C1 segment of cervical spinal cord (tissue), 14 donors: ENCODE measurements around the gene MLYCD.
A peak's percentile ranks its signal among the peaks of the same experiment; 100 is the strongest.
"Not testable (repeated sequence)": the region's sequence is repeated elsewhere in the genome, so short reads cannot be mapped to it uniquely, and the experiment has no call there.

Experiments
- DNase-seq, 14 donors: peaks; one replicate each; lab custom pipeline; 2025; lab: John Stamatoyannopoulos, UW

MLYCD gene

DNA sequence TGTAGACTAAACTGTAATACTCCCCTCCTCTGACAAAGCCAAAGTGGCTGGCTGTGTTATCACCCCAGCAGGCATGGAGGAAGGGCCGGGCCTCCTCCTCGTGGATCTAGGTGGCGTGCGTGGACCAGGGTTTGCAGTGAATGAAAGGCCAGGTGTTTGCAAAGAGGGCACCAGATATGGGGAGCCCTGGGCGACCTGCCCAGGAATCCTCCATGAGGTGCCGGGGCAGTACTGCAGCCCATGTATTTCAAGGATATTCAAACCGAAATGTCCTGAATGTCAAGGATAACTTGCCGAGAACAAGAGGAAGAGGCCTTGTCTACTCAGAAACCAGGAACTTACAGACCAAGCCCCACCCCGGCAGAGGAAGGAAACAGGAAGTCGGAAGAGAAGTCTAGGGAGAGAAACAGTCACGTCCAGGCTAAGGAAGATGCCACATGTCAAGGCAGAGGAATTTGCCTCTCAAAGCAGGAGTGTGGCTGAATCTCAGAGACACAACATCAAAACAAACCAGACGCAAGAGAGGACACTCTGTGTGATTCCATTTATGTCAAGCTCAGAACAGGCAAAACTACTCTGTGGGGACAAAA is 40.4 kb downstream of the MLYCD start:
- DNase-seq, result no peak

DNA sequence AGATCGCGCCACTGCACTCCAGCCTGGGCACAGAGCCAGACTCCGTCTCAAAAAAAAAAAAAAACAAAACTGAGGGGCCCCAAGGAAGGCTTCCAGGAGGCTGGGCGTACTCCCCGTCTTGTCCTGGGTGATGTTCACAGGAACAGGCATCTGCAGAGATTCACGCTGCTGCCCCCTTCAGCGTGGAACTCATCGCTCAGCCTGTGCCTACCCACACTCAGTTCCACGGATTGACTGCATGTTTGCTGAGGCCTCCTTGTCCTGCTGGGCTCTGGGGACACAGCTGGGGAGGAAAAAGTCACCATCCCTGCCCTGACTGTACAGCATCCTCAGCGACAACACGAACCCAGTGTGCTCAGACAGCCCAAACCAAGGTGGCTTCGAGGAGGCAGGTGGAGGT is 41.2 kb downstream of the MLYCD start:
- DNase-seq, result no peak

DNA sequence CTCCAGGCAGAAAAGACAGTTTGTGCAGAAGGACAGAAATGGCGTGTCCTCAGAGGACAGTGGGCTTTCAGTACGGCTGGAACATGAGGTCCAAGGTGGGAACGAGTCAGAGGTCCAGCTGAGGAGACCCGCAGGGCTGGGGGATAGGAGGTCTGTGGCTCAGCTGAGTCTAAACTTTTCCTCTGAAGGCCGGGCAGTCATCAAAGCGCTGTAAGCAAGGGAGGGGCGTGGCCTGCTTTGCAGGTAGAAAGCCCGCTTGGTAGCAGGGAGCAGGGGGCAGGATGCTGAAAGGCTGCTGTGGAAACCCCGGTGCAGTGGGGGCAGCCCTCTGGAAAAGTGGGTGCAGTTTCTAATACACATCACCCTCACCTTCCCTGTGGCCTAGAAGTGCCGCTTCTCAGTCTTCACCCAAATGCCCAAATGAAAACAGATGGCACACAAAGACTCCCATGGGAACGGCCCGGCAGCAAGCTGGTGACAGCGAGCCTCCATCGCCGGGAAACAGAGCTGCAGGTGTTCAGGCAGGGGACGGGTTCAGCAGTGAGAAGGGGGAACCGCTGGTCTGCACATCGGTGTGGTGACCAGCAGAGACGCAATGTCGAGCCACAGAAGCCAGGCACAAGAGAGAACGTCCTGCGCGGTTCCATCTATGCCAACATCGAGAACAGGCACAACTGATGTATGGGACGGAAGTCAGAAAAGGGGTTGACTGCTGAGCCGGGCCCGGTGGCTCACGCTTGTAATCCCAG is 41.9 kb downstream of the MLYCD start:
- no peak for DNase-seq

DNA sequence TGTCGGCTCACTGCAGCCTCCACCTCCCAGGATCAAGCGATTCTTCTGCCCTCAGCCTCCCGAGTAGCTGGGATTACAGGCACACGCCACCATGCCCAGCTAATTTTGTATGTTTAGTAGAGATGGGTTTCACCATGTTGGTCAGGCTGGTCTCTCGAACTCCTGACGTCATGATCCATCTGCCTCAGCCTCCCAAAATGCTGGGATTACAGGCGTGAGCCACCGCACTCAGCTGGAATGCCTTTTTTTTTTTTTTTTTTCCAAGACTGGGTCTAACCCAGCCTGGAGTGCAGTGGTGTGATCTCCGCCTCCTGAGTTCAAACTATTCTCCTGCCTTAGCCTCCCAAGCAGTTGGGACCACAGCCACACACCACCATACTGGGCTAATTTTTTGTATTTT is 42.6 kb downstream of the MLYCD start:
- not testable (repeated sequence) for DNase-seq

DNA sequence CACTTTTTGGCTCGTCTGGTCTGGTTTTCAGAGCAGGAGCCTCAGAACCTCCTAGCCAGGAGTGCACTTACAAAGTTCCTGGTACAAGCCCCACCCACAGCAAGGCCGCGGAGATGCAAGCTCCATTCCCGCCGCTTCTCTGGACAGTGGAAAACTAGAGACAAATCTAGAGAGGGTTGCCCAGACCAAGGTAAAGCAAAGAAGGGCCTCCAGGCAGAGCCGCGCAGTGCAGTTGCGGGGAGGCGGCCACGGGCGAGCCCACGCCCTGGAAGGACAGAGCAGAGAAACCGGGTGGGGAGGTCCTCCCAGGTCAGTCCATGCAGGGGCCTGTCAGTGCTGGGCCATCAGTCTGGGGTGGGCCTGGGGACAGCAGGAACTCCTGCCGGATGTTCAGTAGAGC is 43.2 kb downstream of the MLYCD start:
- DNase-seq, result no peak

DNA sequence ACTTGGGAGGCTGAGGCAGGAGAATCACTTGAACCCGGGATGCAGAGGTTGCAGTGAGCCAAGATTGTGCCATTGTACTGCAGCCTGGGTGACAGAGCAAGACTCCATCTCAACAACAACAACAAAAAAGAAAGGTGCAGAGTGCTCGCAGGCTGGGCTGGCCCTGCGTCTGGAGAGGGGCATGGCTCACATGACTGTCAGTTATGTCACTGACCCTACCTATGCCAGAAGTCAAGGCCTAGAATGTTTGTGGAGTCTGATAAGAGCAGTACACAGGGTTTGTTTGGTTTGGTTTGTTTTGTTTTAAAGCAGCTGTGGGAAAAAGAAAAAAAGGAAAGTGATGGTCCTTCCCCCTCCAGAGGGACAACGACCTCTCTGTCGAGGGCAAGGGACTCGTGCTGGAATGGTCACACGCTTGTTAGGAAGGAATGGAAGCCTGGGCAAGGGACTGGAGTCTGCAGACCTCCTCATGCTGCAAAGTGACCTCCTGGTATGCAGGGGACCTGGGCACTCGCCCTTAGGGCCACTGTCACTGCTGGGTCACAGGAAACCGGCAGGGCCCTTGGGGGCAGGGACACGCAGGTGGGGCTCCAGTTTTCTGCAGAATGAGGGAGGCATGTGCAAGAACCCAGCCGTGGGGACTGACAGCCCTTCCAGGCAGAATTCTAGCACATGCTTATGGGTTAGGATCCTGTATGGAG is 44.0 kb downstream of the MLYCD start:
- no peak for DNase-seq

GRCh38 chr16:83943516-83944050 is 44.7 kb downstream of the MLYCD start:
- DNase-seq, result no peak

DNA sequence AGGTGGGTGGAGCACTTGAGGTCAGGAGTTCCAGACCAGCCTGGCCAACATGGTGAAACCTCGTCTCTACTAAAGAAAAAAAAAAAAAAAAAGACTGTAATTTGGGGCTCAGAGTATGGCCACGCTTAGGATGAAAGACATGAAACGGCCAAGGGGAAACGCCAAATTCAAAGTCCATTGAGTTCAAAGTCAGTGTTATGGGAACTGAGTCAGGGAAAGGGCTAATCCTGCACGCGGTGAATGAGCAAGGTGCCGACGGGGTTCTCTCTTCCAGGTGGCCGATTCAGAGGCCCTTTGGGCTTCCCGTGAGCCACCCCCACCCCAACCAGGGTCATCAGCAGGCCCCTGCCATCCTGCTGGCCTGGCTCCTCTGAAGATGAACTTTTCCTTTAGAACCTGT is 46.7 kb downstream of the MLYCD start:
- no peak for DNase-seq

- DNase-seq, result no peak
Observed at GRCh38 chr16:83946154-83946780, 47.4 kb downstream of the MLYCD start.

- DNase-seq, result no peak
Observed at GRCh38 chr16:83946781-83947566, 48.1 kb downstream of the MLYCD start.

DNA sequence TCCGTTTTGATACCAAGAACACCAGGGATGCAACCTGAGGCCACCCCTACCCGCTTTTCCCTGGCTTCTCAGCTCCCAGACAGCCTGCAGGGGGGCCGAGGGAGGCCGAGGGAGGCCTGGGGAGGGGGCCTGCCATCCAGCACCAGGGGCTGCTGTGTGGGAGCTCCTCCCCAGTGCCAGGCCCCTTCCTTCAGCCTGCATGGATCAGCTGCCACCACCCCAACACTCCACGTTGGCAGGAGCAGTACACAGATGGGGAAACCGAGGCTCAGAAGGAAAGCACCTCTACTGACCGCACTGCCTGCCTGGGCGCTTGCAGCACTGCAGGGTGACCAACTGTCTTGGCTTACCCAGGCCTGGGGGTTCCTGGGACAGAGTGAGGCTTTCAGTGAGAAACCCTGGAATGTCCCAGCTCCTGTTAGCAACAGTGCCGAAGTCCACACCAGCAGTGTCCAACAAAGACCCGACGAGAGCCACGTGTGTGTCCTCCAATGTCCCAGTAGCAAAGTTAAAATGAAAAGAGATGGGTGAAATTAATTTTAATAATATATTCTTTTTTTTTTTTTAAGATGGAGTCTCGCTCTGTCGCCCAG is 48.8 kb downstream of the MLYCD start:
- DNase-seq, result no peak

DNA sequence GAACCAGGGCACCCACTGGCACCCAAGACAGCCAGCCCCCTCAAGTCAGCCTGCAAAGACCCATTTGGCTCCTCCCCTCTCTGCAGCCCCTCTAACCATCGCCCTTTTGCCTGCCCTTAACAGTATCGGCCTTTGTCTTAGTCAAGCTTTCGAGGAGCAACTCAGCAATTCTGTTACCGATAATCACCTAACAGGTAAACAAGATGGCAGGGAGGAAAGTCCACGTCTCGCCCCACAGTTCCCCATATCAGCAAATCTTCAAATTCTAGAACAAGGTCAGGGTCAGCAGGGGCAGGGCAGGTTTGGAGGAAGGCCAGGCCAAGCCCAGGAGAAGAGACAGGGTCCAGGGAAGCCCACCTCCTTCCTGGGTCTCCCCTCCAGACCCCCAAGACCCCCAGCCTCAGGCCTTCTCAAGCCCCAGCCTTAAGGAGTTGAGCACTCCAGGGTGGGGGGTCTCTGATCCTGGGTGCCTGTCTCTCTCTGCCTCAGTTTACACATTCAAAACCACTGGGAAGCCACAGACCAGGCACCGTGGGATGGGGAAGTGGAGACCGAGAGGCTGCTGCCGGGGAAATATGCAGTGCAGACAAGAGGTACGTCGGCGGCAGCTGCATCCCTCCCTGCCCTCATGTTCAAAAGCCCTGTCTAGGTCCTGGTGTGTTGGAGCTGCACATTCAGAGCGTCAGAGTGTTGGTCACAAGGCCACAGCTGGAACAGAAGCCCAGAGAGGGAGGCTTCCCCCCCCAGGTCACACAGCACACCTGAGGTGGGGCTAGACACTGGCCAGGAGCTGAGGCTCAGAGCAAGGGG is 50.2 kb downstream of the MLYCD start:
- no peak for DNase-seq

DNA sequence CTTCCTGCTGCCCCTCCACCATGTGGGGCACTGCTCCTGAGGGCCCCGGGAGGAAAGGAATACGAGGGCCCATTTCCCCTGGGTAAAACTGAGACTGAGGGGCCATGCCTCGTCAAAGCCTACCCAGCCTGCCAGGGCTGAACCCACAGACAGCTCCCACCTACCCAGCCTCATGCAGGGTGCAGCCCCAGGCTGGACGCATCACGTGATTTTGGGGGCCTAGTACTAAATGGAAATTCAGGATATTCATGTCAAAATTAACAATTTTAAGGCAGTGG is 50.7 kb downstream of the MLYCD start:
- no peak for DNase-seq

DNA sequence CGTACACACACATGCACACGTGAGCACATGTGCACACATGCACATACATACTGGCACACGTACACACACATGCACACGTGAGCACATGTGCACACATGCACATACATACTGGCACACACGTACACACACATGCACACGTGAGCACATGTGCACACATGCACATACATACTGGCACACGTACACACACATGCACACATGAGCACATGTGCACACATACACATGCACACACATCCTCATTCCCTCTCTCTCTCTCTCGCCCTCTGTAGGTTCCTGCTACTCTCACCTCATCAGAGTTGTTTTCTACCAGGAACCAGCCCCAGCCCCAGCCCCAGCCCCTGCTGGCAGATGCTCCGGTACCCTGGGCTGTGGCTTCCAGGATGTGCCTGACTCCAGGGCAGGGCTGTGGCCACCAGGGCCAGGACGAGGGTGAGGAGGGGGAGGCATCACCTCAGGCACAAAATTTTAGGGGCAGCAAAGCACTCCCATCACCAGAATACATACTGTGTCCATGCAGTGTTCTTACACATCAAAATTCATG is 52.0 kb downstream of the MLYCD start:
- DNase-seq, result not testable (repeated sequence)

DNA sequence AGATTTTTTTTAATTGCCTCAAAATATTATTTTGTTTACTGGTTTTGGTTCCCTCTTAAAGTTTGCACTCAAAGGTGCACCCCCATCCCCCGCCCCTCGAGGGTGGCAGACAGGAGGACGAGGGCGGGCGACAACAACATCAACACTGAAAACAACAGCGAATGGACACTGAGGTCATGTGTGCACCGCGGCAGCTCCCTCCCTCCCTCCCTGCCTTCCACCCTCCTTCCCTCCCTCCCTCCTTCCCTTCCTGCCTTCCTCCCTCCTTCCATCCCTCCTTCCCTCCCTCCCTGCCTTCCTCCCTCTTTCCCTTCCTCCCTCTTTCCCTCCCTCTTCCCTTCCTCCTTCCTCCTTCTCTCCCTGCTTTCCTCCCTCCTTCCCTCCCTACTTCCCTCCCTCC is 52.6 kb downstream of the MLYCD start:
- no peak for DNase-seq

DNA sequence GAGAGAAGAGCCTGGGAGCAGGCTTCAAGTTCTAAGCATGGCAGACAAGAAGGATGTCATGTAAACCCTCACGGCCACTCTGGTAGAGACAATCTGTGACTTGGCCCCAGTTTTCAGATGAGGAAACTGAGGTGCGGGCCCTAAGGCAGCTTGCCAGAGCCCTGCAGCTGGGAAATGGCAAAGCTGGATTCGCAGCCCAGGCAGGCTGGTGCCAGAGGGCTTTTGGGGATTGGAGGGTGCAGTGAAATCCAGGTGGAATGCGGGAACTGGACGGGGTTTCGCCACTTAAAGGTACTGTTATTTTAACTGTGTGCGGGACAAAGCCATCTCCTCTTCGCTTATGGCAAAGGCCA is 53.6 kb downstream of the MLYCD start:
- DNase-seq, result no peak

DNA sequence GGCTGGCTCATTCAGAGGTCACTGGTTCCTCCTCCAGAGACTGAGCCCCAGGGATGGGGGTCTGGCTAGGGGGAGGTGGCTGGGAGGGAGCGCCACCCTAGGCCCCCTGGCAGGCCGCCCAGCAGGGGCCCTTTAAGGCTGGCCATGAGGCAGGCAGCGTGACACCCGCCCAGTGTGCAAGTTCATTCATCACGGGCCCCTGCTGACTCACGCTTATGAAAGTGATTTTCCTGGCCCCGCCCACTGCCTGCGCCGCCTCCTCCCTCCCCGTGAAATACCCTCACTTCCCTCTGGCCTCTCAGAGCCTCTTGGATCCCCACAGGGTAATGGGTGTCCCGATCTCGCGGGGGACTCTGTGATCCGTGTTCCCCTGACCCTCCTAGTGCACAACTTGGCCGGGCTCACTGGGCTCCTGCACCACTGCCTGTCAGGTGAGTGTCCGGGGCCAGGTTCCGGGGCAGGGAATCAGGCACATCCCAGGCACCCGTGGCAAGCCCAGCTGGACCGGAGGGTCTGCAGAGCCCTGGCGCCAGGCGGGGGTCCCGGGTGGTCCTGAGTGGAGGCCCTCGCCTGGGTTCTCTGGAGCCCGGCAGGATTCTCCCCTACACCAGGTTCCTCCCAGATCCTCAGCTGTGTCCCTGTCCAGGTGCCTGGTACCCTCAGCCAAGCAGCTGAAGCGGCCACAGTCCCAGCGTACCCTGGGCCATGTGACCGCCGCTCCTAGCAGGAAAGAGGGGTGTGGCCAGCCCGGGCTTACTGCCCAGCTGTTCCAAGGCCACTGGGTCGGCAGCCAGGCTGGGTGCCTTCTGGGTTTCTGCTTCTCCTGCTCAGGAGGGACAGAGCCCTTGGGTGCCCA is 54.3 kb downstream of the MLYCD start, which contains the start of gene OSGIN1:
OSGIN1 (plus strand) TSS at position 301 of the 856 bp plus-strand sequence. CDS start 4,432 bp downstream, outside the sequence.
- peak in 13 of 14 donors; percentile 9 to 90 (median 71) for DNase-seq

- no peak for DNase-seq
Observed at GRCh38 chr16:83953796-83954576, 55.1 kb downstream of the MLYCD start.
